C4-2B (cell line): ENCODE data around the gene NCKIPSD.

Experiments
- H3K27ac ChIP-seq: fragments of 450-650 bp; 2 replicates; pipeline ENCODE4 v1.5.1; 2017
- CTCF ChIP-seq: fragments of 450-650 bp; conservative IDR thresholded peaks from 2 replicates; pipeline ENCODE4 v1.5.1; 2017; ENCODE audit warnings: mild to moderate bottlenecking
- ZFX ChIP-seq: fragments of 450-650 bp; IDR thresholded peaks from 2 replicates; pipeline ENCODE4 v1.6.1; 2017

The NCKIPSD gene

GRCh38 chr3:48630833-48631232 is 54.9 kb downstream of the NCKIPSD start:
- TF ChIP-seq ZFX (no peak), CTCF (no peak)
- no peak overlapping the region for H3K27ac ChIP-seq

GRCh38 chr3:48630407-48630806 is 55.3 kb downstream of the NCKIPSD start:
- TF ChIP-seq ZFX, result no peak
- no peak for TF ChIP-seq CTCF
- no peak overlapping the region for H3K27ac ChIP-seq

GRCh38 chr3:48629894-48630293 is 55.8 kb downstream of the NCKIPSD start:
- H3K27ac ChIP-seq, result no peak overlapping the region
- TF ChIP-seq ZFX (no peak), CTCF (no peak)

- H3K27ac ChIP-seq, result no peak overlapping the region
- TF ChIP-seq CTCF (no peak), ZFX (no peak)
These were observed 57.3 kb downstream of the NCKIPSD start for GRCh38 chr3:48628277-48629017.

GRCh38 chr3:48625600-48625999 is 60.1 kb downstream of the NCKIPSD start:
- no peak overlapping the region for H3K27ac ChIP-seq
- TF ChIP-seq ZFX (no peak), CTCF (no peak)

GRCh38 chr3:48624767-48625166 is 60.9 kb downstream of the NCKIPSD start:
- TF ChIP-seq CTCF (no peak), ZFX (no peak)

GRCh38 chr3:48623851-48624547 is 61.7 kb downstream of the NCKIPSD start:
- TF ChIP-seq CTCF (no peak), ZFX (no peak)
- H3K27ac ChIP-seq, result peak overlapping the region; percentile 67

More at GRCh38 chr3:48624767-48625166, 60.9 kb downstream of the NCKIPSD start:
- peak overlapping the region; percentile 67 for H3K27ac ChIP-seq
